ENCODE measurements around the gene GNG7.

DNA sequence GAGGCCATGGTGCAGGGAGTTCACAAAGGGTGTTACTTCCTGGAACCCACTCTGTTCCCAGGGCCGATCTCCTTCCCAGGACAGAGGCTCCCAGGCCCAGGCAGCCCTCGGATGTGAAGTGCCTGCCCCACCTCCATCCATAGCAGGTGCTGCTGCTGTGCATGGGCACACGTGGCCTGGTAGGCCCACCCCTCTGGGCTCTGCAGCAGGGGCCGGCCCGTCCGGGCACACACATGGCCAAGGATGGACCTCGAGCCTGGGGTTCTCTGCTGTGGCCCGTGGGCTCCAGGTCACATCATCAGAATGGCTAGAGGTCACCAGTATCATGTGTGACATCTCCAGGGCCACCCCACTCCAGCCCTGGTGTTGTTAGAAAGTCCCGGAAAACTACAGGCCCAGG, 154.8 kb downstream of the GNG7 start:
- TF ChIP-seq CSDC2 (CRISPR knock-in tag; IDR thresholded peaks at IDR 0.05) (no peak), ISL1 (CRISPR knock-in tag; IDR thresholded peaks at IDR 0.05) (no peak), GLIS3 (CRISPR knock-in tag; IDR thresholded peaks at IDR 0.05) (no peak), PPARA (CRISPR knock-in tag; IDR thresholded peaks at IDR 0.05; ENCODE audit: borderline replicate concordance) (no peak), RARB (CRISPR knock-in tag; IDR thresholded peaks at IDR 0.05) (no peak), TOX (CRISPR knock-in tag; IDR thresholded peaks at IDR 0.05; ENCODE audit: borderline replicate concordance) (no peak), ARNTL (CRISPR knock-in tag; IDR thresholded peaks at IDR 0.05; ENCODE audit: borderline replicate concordance, low read depth) (no peak), ZNF8 (CRISPR knock-in tag; IDR thresholded peaks at IDR 0.05) (no peak), ZNF70 (CRISPR knock-in tag; IDR thresholded peaks at IDR 0.05) (no peak), TCF4 (CRISPR knock-in tag; IDR thresholded peaks at IDR 0.05; ENCODE audit: borderline replicate concordance) (no peak), ZFP30 (CRISPR knock-in tag; IDR thresholded peaks at IDR 0.05) (no peak)
- TF ChIP-seq, protein P1, sequence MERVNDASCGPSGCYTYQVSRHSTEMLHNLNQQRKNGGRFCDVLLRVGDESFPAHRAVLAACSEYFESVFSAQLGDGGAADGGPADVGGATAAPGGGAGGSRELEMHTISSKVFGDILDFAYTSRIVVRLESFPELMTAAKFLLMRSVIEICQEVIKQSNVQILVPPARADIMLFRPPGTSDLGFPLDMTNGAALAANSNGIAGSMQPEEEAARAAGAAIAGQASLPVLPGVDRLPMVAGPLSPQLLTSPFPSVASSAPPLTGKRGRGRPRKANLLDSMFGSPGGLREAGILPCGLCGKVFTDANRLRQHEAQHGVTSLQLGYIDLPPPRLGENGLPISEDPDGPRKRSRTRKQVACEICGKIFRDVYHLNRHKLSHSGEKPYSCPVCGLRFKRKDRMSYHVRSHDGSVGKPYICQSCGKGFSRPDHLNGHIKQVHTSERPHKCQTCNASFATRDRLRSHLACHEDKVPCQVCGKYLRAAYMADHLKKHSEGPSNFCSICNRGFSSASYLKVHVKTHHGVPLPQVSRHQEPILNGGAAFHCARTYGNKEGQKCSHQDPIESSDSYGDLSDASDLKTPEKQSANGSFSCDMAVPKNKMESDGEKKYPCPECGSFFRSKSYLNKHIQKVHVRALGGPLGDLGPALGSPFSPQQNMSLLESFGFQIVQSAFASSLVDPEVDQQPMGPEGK (CRISPR knock-in tag; IDR thresholded peaks at IDR 0.05; ENCODE audit: borderline replicate concordance) = no peak
